GM12878 (cell line): ENCODE results near the gene S100B. TPM values are rescaled to one million over a fixed set of nuclear protein-coding genes. Genes with fewer than 3 reads are reported as not detected.

Source experiments
- ASH2L ChIP-seq: fragments of 300-600, 200-600 bp; sonication (generic); IDR thresholded peaks from 2 replicates; pipeline ENCODE4 v1.6.1; 2017; ENCODE audit warnings: low read depth, mild to moderate bottlenecking, borderline replicate concordance
- BMI1 ChIP-seq: fragments of 450-650 bp; IDR thresholded peaks from 2 replicates; pipeline ENCODE4 v1.6.1; 2016; ENCODE audit warnings: mild to moderate bottlenecking, moderate library complexity, borderline replicate concordance
- CEBPB ChIP-seq, 2 experiments: fragments of 150-350 bp in 1 of 2; IDR thresholded peaks; 2 replicates each; pipeline ENCODE4 v1.6.1; 2012 to 2014; ENCODE audit warnings: low read depth in 2 of 2, low read length in 2 of 2, borderline replicate concordance in 1 of 2, inconsistent platforms in 1 of 2
- EGR1 ChIP-seq, 2 experiments: IDR thresholded peaks; 1 replicate in 1 of 2; 2 replicates in 1 of 2; pipeline ENCODE4 v1.6.1; 2011 to 2012; ENCODE audit warnings: low read depth in 2 of 2, low read length in 2 of 2, borderline replicate concordance in 1 of 2, mild to moderate bottlenecking in 1 of 2, moderate library complexity in 1 of 2
- FOS ChIP-seq: IDR thresholded peaks from 3 replicates; pipeline ENCODE4 v1.6.1; 2011; ENCODE audit warnings: borderline replicate concordance; ENCODE audit not compliant: insufficient read length; ENCODE audit errors: extremely low read depth
- FOXM1 ChIP-seq: IDR thresholded peaks from 2 replicates; pipeline ENCODE4 v1.6.1; 2012; ENCODE audit warnings: low read depth, mild to moderate bottlenecking, inconsistent platforms, low read length, moderate library complexity
- HCFC1 ChIP-seq: fragments of 150-350 bp; IDR thresholded peaks from 2 replicates; pipeline ENCODE4 v1.6.1; 2014; ENCODE audit warnings: low read length
- LARP7 ChIP-seq: fragments of 450-650 bp; IDR thresholded peaks from 2 replicates; pipeline ENCODE4 v1.6.1; 2017; ENCODE audit warnings: mild to moderate bottlenecking
- NFYB ChIP-seq: IDR thresholded peaks from 2 replicates; pipeline ENCODE4 v1.6.1; 2011; ENCODE audit warnings: low read depth, mild to moderate bottlenecking, low read length, improper control_type of control experiment, moderate library complexity; ENCODE audit not compliant: insufficient read depth
- NR2C2 ChIP-seq: IDR thresholded peaks from 2 replicates; pipeline ENCODE4 v1.6.1; 2011; ENCODE audit warnings: borderline replicate concordance, low read depth; ENCODE audit not compliant: control insufficient read depth, insufficient read length
- RAD21 ChIP-seq: IDR thresholded peaks from 2 replicates; pipeline ENCODE4 v1.6.1; 2011; ENCODE audit warnings: mild to moderate bottlenecking, low read depth, low read length, moderate library complexity; ENCODE audit not compliant: insufficient read depth
- SREBF1 ChIP-seq: IDR thresholded peaks from 2 replicates; pipeline ENCODE4 v1.6.1; 2012; ENCODE audit warnings: mild to moderate bottlenecking, low read length
- polyA plus RNA-seq, 11 experiments: library from polyadenylated mRNA; depleted of rRNA in 4 of 11; unstranded in 6 of 11; stranded (reverse) in 5 of 11; fragments of >200 nt; fragmentation: Nextera tagmentation in 4 of 11; fragmentation: Illumina TruSeq in 1 of 11; extraction: Ambion mirVana in 4 of 11; extraction: Trizol in 1 of 11; gene quantifications; 1 replicate in 1 of 11; 2 replicates in 10 of 11; pipeline versions ENCODE4 v1.2.1 to v1.2.3, GENCODE V29; 2011 to 2016; ENCODE audit warnings: inconsistent platforms in 2 of 11, missing spikeins in 2 of 11, low read depth in 1 of 11
- total RNA-seq, 4 experiments: library from RNA; depleted of rRNA in 3 of 4; stranded (reverse); fragments of >200 nt in 3 of 4; fragmentation: Illumina TruSeq in 1 of 4; extraction: Trizol in 1 of 4; gene quantifications; 2 replicates each; pipeline versions ENCODE4 v1.2.1 to v1.2.3, GENCODE V29; 2013 to 2021
- TF ChIP-seq, protein P1 (sequence below): fragments of 450-650 bp; IDR thresholded peaks from 2 replicates; pipeline ENCODE4 v1.6.1; 2017; ENCODE audit warnings: mild to moderate bottlenecking
- TF ChIP-seq, protein P2 (sequence below): fragments of 450-650 bp; IDR thresholded peaks from 2 replicates; pipeline ENCODE4 v1.6.1; 2017; ENCODE audit warnings: low read depth, mild to moderate bottlenecking, moderate library complexity

Gene S100B
- total and polyA plus RNA-seq, 10 of the 15 experiments (the other 5 are each of a cell fraction or from before 2014, with no cell fraction given): 0.11 to 0.22 TPM; not detected in 8

DNA sequence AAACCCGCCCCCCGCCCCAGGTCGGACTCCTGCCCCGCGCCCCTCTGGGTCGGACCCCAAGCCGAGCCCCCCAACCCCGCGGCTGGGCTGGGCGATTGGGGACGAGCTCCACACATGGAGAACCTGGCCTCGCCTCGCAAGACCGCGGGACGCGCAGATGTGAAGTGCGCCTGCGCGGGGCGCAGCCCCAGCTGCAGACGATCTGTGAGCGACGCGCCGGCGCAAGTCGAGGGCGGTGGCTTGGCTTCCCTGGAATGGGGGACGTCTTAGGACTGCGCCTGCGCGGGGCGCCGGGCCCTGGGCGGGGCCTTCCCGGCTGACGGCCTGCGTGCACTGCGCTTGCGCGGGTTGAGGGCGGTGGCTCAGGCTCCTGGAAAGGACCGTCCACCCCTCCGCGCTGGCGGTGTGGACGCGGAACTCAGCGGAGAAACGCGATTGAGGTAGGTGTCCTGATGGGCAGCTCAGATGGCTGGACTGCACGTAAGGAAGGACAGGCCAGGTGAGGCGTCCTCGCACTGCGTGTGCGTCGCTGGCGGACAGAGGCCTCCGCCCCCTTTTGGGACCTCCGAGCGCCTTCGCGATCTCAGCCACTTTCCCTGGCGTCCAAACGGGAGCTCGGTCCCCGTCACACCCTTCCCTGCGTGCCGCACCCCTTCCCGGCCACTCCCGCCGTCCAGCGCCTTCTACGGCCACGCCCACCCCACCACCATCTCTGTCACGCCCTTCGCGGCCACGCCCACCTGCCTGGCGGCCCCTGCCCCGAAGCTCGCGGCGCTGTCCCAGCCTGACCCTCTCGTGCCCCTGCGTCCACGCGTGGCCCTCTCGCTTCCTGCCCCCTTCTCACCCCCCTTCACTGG is 30.7 kb upstream of the S100B start, which contains the start of gene PRMT2 (continued):
- TF ChIP-seq FOXM1: no peak
- TF ChIP-seq, protein P1, sequence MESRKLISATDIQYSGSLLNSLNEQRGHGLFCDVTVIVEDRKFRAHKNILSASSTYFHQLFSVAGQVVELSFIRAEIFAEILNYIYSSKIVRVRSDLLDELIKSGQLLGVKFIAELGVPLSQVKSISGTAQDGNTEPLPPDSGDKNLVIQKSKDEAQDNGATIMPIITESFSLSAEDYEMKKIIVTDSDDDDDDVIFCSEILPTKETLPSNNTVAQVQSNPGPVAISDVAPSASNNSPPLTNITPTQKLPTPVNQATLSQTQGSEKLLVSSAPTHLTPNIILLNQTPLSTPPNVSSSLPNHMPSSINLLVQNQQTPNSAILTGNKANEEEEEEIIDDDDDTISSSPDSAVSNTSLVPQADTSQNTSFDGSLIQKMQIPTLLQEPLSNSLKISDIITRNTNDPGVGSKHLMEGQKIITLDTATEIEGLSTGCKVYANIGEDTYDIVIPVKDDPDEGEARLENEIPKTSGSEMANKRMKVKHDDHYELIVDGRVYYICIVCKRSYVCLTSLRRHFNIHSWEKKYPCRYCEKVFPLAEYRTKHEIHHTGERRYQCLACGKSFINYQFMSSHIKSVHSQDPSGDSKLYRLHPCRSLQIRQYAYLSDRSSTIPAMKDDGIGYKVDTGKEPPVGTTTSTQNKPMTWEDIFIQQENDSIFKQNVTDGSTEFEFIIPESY: no peak
- TF ChIP-seq NR2C2: no peak
- no peak for TF ChIP-seq NFYB
- no peak for TF ChIP-seq BMI1
- TF ChIP-seq, protein P2, sequence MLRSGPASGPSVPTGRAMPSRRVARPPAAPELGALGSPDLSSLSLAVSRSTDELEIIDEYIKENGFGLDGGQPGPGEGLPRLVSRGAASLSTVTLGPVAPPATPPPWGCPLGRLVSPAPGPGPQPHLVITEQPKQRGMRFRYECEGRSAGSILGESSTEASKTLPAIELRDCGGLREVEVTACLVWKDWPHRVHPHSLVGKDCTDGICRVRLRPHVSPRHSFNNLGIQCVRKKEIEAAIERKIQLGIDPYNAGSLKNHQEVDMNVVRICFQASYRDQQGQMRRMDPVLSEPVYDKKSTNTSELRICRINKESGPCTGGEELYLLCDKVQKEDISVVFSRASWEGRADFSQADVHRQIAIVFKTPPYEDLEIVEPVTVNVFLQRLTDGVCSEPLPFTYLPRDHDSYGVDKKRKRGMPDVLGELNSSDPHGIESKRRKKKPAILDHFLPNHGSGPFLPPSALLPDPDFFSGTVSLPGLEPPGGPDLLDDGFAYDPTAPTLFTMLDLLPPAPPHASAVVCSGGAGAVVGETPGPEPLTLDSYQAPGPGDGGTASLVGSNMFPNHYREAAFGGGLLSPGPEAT: 0 out of 2 replicates have a peak, but pooled peaks have one; percentile 36
- peak; percentile 15; the same call in 1 of the 2 replicates for TF ChIP-seq HCFC1
- TF ChIP-seq SREBF1: no peak
- no peak for TF ChIP-seq ASH2L
- TF ChIP-seq RAD21: no peak
- TF ChIP-seq LARP7: peak; percentile 94
- TF ChIP-seq CEBPB (IDR thresholded peaks at IDR 0.05; ENCODE audit: borderline replicate concordance in 1 of 2, low read depth in 2 of 2, low read length in 2 of 2): no peak
- no peak for TF ChIP-seq EGR1 (IDR thresholded peaks at IDR 0.05; ENCODE audit: borderline replicate concordance in 1 of 2, low read depth in 2 of 2, low read length in 2 of 2)
- no peak for TF ChIP-seq FOS
